CD14-positive monocyte (primary cell): ENCODE data around the gene NTM. TPM values are rescaled to one million over a fixed set of nuclear protein-coding genes. Genes with fewer than 3 reads are reported as not detected.
A peak's percentile ranks its signal among the peaks of the same experiment; 100 is the strongest.

Source experiments
- DNase-seq, 3 donors: peaks; one replicate each; pipeline ENCODE4 v3.0.0-alpha.2; 2011 to 2022
- H2AFZ ChIP-seq: 2 replicates; pipeline ENCODE4 v1.6.0; 2012; ENCODE audit warnings: mild to moderate bottlenecking, low read depth, low read length, inconsistent platforms; ENCODE audit not compliant: insufficient read depth, poor library complexity, severe bottlenecking
- H3K27ac ChIP-seq, 2 donors: 1 replicate in 1 of 2; 2 replicates in 1 of 2; pipeline ENCODE4 v1.5.1; 2012 to 2013; ENCODE audit warnings: low read length in 2 of 2, control low read depth in 1 of 2, inconsistent platforms in 1 of 2, low read depth in 1 of 2, mild to moderate bottlenecking in 1 of 2
- H3K27me3 ChIP-seq, 2 donors: one replicate each; pipeline versions ENCODE4 v1.6.0 to v1.6.1; 2011 to 2013; ENCODE audit warnings: low read length in 2 of 2; ENCODE audit not compliant: control insufficient read depth in 2 of 2, insufficient read depth in 2 of 2
- H3K36me3 ChIP-seq, 2 donors: replicated peaks in 1 of 2; 1 replicate in 1 of 2; 2 replicates in 1 of 2; pipeline versions ENCODE4 v1.5.1 to v1.6.1; 2012 to 2013; ENCODE audit warnings: low read length in 2 of 2, control low read depth in 1 of 2, inconsistent platforms in 1 of 2, mild to moderate bottlenecking in 1 of 2; ENCODE audit not compliant: insufficient read depth in 2 of 2, control insufficient read depth in 1 of 2
- H3K4me1 ChIP-seq, 2 donors: 1 replicate in 1 of 2; 2 replicates in 1 of 2; pipeline versions ENCODE4 v1.5.1 to v1.6.1; 2012 to 2013; ENCODE audit warnings: low read length in 2 of 2, control low read depth in 1 of 2, inconsistent platforms in 1 of 2, mild to moderate bottlenecking in 1 of 2, moderate library complexity in 1 of 2; ENCODE audit not compliant: insufficient read depth in 2 of 2, control insufficient read depth in 1 of 2
- H3K4me2 ChIP-seq: replicated peaks from 2 replicates; pipeline ENCODE3; 2012; ENCODE audit warnings: low read length, moderate library complexity, mild to moderate bottlenecking; ENCODE audit not compliant: poor library complexity, severe bottlenecking; ENCODE audit errors: extremely low read depth
- H3K4me3 ChIP-seq, 3 experiments: fragments of 200-600 bp in 1 of 3; sonication (generic) in 1 of 3; replicated peaks in 1 of 3; 1 replicate in 2 of 3; 2 replicates in 1 of 3; pipeline ENCODE4 v1.5.1; 2011 to 2013; ENCODE audit warnings: low read length in 3 of 3, mild to moderate bottlenecking in 3 of 3, control low read depth in 2 of 3, low read depth in 2 of 3, inconsistent platforms in 1 of 3, moderate library complexity in 1 of 3
- H3K79me2 ChIP-seq: 2 replicates; pipeline ENCODE4 v1.6.0; 2012; ENCODE audit warnings: mild to moderate bottlenecking, control low read depth, inconsistent platforms, low read length, moderate library complexity; ENCODE audit not compliant: insufficient read depth
- H3K9ac ChIP-seq: 2 replicates; pipeline ENCODE4 v1.6.0; 2017; ENCODE audit warnings: low read length, mild to moderate bottlenecking; ENCODE audit not compliant: insufficient read depth, poor library complexity, severe bottlenecking
- H3K9me3 ChIP-seq, 2 donors: replicated peaks in 1 of 2; 1 replicate in 1 of 2; 2 replicates in 1 of 2; pipeline versions ENCODE4 v1.5.1 to v1.6.1; 2012 to 2013; ENCODE audit warnings: low read length in 2 of 2, control low read depth in 1 of 2; ENCODE audit not compliant: control insufficient read depth in 1 of 2, insufficient read depth in 1 of 2
- H4K20me1 ChIP-seq: 2 replicates; pipeline ENCODE4 v1.6.0; 2012; ENCODE audit warnings: mild to moderate bottlenecking, low read length, control low read depth, moderate library complexity; ENCODE audit not compliant: insufficient read depth
- H3K27ac Mint-ChIP-seq, 7 donors: one replicate each; pipeline ENCODE4 v1.8.0; 2020; ENCODE audit warnings: mild to moderate bottlenecking in 7 of 7, mixed read lengths in 7 of 7, moderate library complexity in 6 of 7, inconsistent platforms in 2 of 7
- H3K27me3 Mint-ChIP-seq, 3 donors: one replicate each; pipeline ENCODE4 v1.8.0; 2021 to 2022; ENCODE audit warnings: low read depth in 3 of 3, mild to moderate bottlenecking in 3 of 3, mixed read lengths in 3 of 3, moderate library complexity in 3 of 3, inconsistent platforms in 1 of 3
- H3K36me3 Mint-ChIP-seq, 2 donors: one replicate each; pipeline ENCODE4 v1.8.0; 2020; ENCODE audit warnings: mixed read lengths in 2 of 2, inconsistent platforms in 1 of 2, mild to moderate bottlenecking in 1 of 2
- H3K4me1 Mint-ChIP-seq: one replicate; pipeline ENCODE4 v1.8.0; 2020; ENCODE audit warnings: mild to moderate bottlenecking, mixed read lengths
- H3K4me3 Mint-ChIP-seq, 2 donors: one replicate each; pipeline ENCODE4 v1.8.0; 2020; ENCODE audit warnings: mild to moderate bottlenecking in 2 of 2, mixed read lengths in 2 of 2, moderate library complexity in 1 of 2
- H3K9me3 Mint-ChIP-seq, 7 donors: one replicate each; pipeline ENCODE4 v1.8.0; 2020 to 2022; ENCODE audit warnings: mixed read lengths in 7 of 7, mild to moderate bottlenecking in 6 of 7, moderate library complexity in 6 of 7, inconsistent platforms in 2 of 7
- CTCF ChIP-seq: fragments of 200-600 bp; IDR thresholded peaks from one replicate; pipeline ENCODE4 v1.8.0; 2022; ENCODE audit warnings: antibody characterized with exemption, mild to moderate bottlenecking
- WGBS: methylation state at CpG from one replicate; pipeline ENCODE4 v1.1.5; 2013; ENCODE audit warnings: missing lambda C conversion rate; ENCODE audit not compliant: insufficient coverage; 5-methylcytosine and 5-hydroxymethylcytosine counted together
- intact Hi-C, 2 donors: fragments of 100-400 bp; cut with micrococcal nuclease; formaldehyde crosslinking; loops; one replicate each; pipeline versions ENCODE4 v1.15.0 to v1.15.1; 2023
- polyA plus RNA-seq, 3 donors: library from polyadenylated mRNA; depleted of rRNA in 1 of 3; unstranded in 2 of 3; stranded (reverse) in 1 of 3; fragments of 300-500 nt in 2 of 3; fragments of >200 nt in 1 of 3; fragmentation: Illumina TruSeq in 2 of 3; gene quantifications; 1 replicate in 2 of 3; 2 replicates in 1 of 3; pipeline ENCODE4 v1.2.3, GENCODE V29; 2012 to 2021

The NTM gene
- polyA plus RNA-seq, 3 donors: not detected

- peaks cover 2 to 16% (median 3%) of the 10 kb centered on the region in 3 donors for H3K27me3 Mint-ChIP-seq
- Histone ChIP-seq H3K27ac (no peak overlapping the region), H3K9me3 (no peaks in the 10 kb centered on the region), H3K36me3 (no peaks in the 10 kb centered on the region), H3K4me2 (no peak overlapping the region), H2AFZ (no peak overlapping the region), H3K9ac (no peak overlapping the region), H4K20me1 (no peaks in the 10 kb centered on the region), H3K4me3 (no peak overlapping the region), H3K4me1 (no peaks in the 10 kb centered on the region), H3K79me2 (no peaks in the 10 kb centered on the region), H3K27me3 (peaks cover 0 to 2% of the 10 kb centered on the region in 2 donors)
- no peaks in the 10 kb centered on the region for H3K36me3 Mint-ChIP-seq
- no peak overlapping the region for H3K27ac Mint-ChIP-seq
- H3K9me3 Mint-ChIP-seq: peaks cover 0 to 2% (median 0%) of the 10 kb centered on the region in 7 donors
- TF ChIP-seq CTCF: peak; percentile 54
- no peak for DNase-seq
- no CpG with 5 or more reads among the region's 3 CpGs for WGBS
- intact Hi-C loops: no loop called here
- H3K4me1 Mint-ChIP-seq: peaks cover 8% of the 10 kb centered on the region
- no peak overlapping the region for H3K4me3 Mint-ChIP-seq
These were observed 743.8 kb downstream of the NTM start for GRCh38 chr11:132114185-132114584.

- no CpG with 5 or more reads among the region's 3 CpGs for WGBS
- no peaks in the 10 kb centered on the region for H3K9me3 Mint-ChIP-seq
- no peaks in the 10 kb centered on the region for H3K36me3 ChIP-seq
These were observed 744.3 kb downstream of the NTM start for GRCh38 chr11:132114743-132115142.

More at GRCh38 chr11:132114743-132115142, 744.3 kb downstream of the NTM start:
- no peak overlapping the region for H3K4me2 ChIP-seq
- H3K4me3 ChIP-seq: no peak overlapping the region
- Mint-ChIP-seq H3K27me3 (peaks cover 2 to 17% (median 3%) of the 10 kb centered on the region in 3 donors), H3K27ac (no peak overlapping the region), H3K4me3 (no peak overlapping the region), H3K4me1 (peaks cover 5% of the 10 kb centered on the region), H3K36me3 (no peaks in the 10 kb centered on the region)
- H3K4me1 ChIP-seq: no peaks in the 10 kb centered on the region
- H3K9ac ChIP-seq: no peak overlapping the region
- no peaks in the 10 kb centered on the region for H3K9me3 ChIP-seq
- no peak for DNase-seq
- no peaks in the 10 kb centered on the region for H4K20me1 ChIP-seq
- H2AFZ ChIP-seq: no peak overlapping the region
- intact Hi-C loops: no loop called here
- no peak overlapping the region for H3K27ac ChIP-seq
- no peak for TF ChIP-seq CTCF
- no peaks in the 10 kb centered on the region for H3K79me2 ChIP-seq
- H3K27me3 ChIP-seq: peaks cover 0 to 2% of the 10 kb centered on the region in 2 donors
